Keratinocyte (primary cell): Measurements from ENCODE around the gene RGL1. TPM values are rescaled to one million over a fixed set of nuclear protein-coding genes. Genes with fewer than 3 reads are reported as not detected.

Experiments used
- DNase-seq: peaks from one replicate; pipeline ENCODE4 v3.0.0-alpha.2; 2011; ENCODE audit warnings: low read depth, missing footprints, low spot score
- FAIRE-seq: peaks from 2 replicates; lab custom pipeline; 2011; peaks lifted over from hg19 to GRCh38; lab: Jason Lieb, UNC
- H2AFZ ChIP-seq: 2 replicates; pipeline ENCODE4 v1.6.0; 2012; ENCODE audit warnings: low read length, control low read depth, inconsistent platforms; ENCODE audit not compliant: control insufficient read depth
- H3K27ac ChIP-seq: 2 replicates; pipeline ENCODE4 v1.5.1; 2011; ENCODE audit warnings: low read length; ENCODE audit not compliant: control insufficient read depth, insufficient read depth
- H3K27me3 ChIP-seq: 3 replicates; pipeline ENCODE4 v1.6.0; 2011; ENCODE audit warnings: low read length; ENCODE audit not compliant: control insufficient read depth, insufficient read depth; ENCODE audit errors: extremely low read depth
- H3K36me3 ChIP-seq, 2 experiments: 2 replicates in 1 of 2; 3 replicates in 1 of 2; pipeline ENCODE4 v1.5.1; 2011; ENCODE audit warnings: low read length in 2 of 2, mild to moderate bottlenecking in 1 of 2; ENCODE audit not compliant: control insufficient read depth in 2 of 2, insufficient read depth in 2 of 2; ENCODE audit errors: extremely low read depth in 1 of 2
- H3K4me1 ChIP-seq: 3 replicates; pipeline ENCODE4 v1.5.1; 2011; ENCODE audit warnings: low read length; ENCODE audit not compliant: control insufficient read depth, insufficient read depth; ENCODE audit errors: extremely low read depth
- H3K4me2 ChIP-seq: 3 replicates; pipeline ENCODE4 v1.6.0; 2011; ENCODE audit warnings: low read depth, low read length; ENCODE audit not compliant: control insufficient read depth, insufficient read depth; ENCODE audit errors: extremely low read depth
- H3K4me3 ChIP-seq, 3 experiments: fragments of 200-600 bp in 1 of 3; sonication (generic) in 1 of 3; 2 replicates in 2 of 3; 3 replicates in 1 of 3; pipeline ENCODE4 v1.5.1; 2011 to 2016; ENCODE audit warnings: low read length in 3 of 3, mild to moderate bottlenecking in 3 of 3, control low read depth in 2 of 3, inconsistent platforms in 1 of 3, low read depth in 1 of 3, mixed read lengths in 1 of 3, mixed run types in 1 of 3, moderate library complexity in 1 of 3; ENCODE audit not compliant: control insufficient read depth in 2 of 3, insufficient read depth in 2 of 3; ENCODE audit errors: extremely low read depth in 1 of 3
- H3K79me2 ChIP-seq: 2 replicates; pipeline ENCODE4 v1.6.0; 2012; ENCODE audit warnings: low read length; ENCODE audit not compliant: control insufficient read depth, insufficient read depth
- H3K9ac ChIP-seq: 3 replicates; pipeline ENCODE4 v1.6.0; 2011; ENCODE audit warnings: low read length; ENCODE audit not compliant: control insufficient read depth, insufficient read depth; ENCODE audit errors: extremely low read depth
- H3K9me1 ChIP-seq: 3 replicates; pipeline ENCODE4 v1.6.0; 2011; ENCODE audit warnings: low read length; ENCODE audit not compliant: control insufficient read depth, insufficient read depth; ENCODE audit errors: extremely low read depth
- H3K9me3 ChIP-seq: 2 replicates; pipeline ENCODE4 v1.5.1; 2012; ENCODE audit warnings: low read depth, low read length; ENCODE audit not compliant: control insufficient read depth
- H4K20me1 ChIP-seq: 3 replicates; pipeline ENCODE4 v1.6.0; 2011; ENCODE audit warnings: low read length; ENCODE audit not compliant: control insufficient read depth, insufficient read depth; ENCODE audit errors: extremely low read depth
- CTCF ChIP-seq, 3 experiments: IDR thresholded peaks in 1 of 3; conservative IDR thresholded peaks in 1 of 3; optimal IDR thresholded peaks in 1 of 3; 2 replicates in 2 of 3; 3 replicates in 1 of 3; pipeline versions ENCODE3 to v1.5.1; 2011; ENCODE audit warnings: low read length in 3 of 3, mild to moderate bottlenecking in 3 of 3, moderate library complexity in 2 of 3, control low read depth in 1 of 3, inconsistent platforms in 1 of 3; ENCODE audit not compliant: insufficient read depth in 2 of 3; ENCODE audit errors: extremely low read depth in 1 of 3
- EZH2 ChIP-seq: IDR thresholded peaks from one replicate; pipeline ENCODE4 v1.6.1; 2012; ENCODE audit warnings: inconsistent platforms, mild to moderate bottlenecking, low read length, moderate library complexity
- dilution Hi-C: fragments of 300-500 bp; cut with MboI; formaldehyde crosslinking; loops from one replicate; pipeline ENCODE4 v1.7.0; 2020; ENCODE audit warnings: low sequenced_read_pairs; ENCODE audit not compliant: extremely low pct_ligation_motif_present
- polyA plus RNA-seq, 5 experiments: library from polyadenylated mRNA; depleted of rRNA in 3 of 5; stranded (reverse) in 3 of 5; stranded (forward) in 1 of 5; unstranded in 1 of 5; fragments of >200 nt; gene quantifications; 1 replicate in 1 of 5; 2 replicates in 3 of 5; 3 replicates in 1 of 5; pipeline versions ENCODE4 v1.2.1 to v1.2.3, GENCODE V29; 2011 to 2012; ENCODE audit warnings: missing spikeins in 2 of 5, low read depth in 1 of 5, low replicate concordance in 1 of 5

The RGL1 gene
- polyA plus RNA-seq, 1 donor (not counting 4 experiments of a cell fraction or from before 2014, with no cell fraction given): 1.2 TPM

GRCh38 chr1:183892351-183892793, 87.5 kb downstream of the RGL1 start:
- FAIRE-seq: no peak
- Histone ChIP-seq H3K9me1 (no peaks in the 10 kb centered on the region), H3K4me3 (no peak overlapping the region), H3K4me2 (no peak overlapping the region), H2AFZ (no peak overlapping the region), H3K36me3 (no peaks in the 10 kb centered on the region), H3K4me1 (no peaks in the 10 kb centered on the region), H4K20me1 (no peaks in the 10 kb centered on the region), H3K9ac (no peak overlapping the region), H3K79me2 (no peaks in the 10 kb centered on the region), H3K9me3 (no peaks in the 10 kb centered on the region), H3K27me3 (no peaks in the 10 kb centered on the region), H3K27ac (no peak overlapping the region)
- no peak for DNase-seq
- TF ChIP-seq EZH2 (no peak), CTCF (optimal IDR thresholded peaks at IDR 0.05 in 1 of 3, IDR thresholded peaks at IDR 0.05 in 1 of 3, conservative IDR thresholded peaks at IDR 0.05 in 1 of 3; ENCODE audit: extremely low read depth in 1 of 3, insufficient read depth in 2 of 3, low read length in 3 of 3) (no peak)
- dilution Hi-C loops: no loop called here

GRCh38 chr1:183893561-183894289, 88.8 kb downstream of the RGL1 start:
- dilution Hi-C loops: no loop called here
- H3K27ac ChIP-seq: no peak overlapping the region
- no peak overlapping the region for H3K4me3 ChIP-seq
- DNase-seq (no peak), FAIRE-seq (no peak)
- H3K79me2 ChIP-seq: no peaks in the 10 kb centered on the region
- H3K4me2 ChIP-seq: no peak overlapping the region
- no peaks in the 10 kb centered on the region for H3K36me3 ChIP-seq
- no peaks in the 10 kb centered on the region for H3K9me1 ChIP-seq
- H3K9ac ChIP-seq: no peak overlapping the region
- H3K9me3 ChIP-seq: no peaks in the 10 kb centered on the region
- H3K4me1 ChIP-seq: no peaks in the 10 kb centered on the region
- TF ChIP-seq EZH2 (no peak), CTCF (optimal IDR thresholded peaks at IDR 0.05 in 1 of 3, IDR thresholded peaks at IDR 0.05 in 1 of 3, conservative IDR thresholded peaks at IDR 0.05 in 1 of 3; ENCODE audit: extremely low read depth in 1 of 3, insufficient read depth in 2 of 3, low read length in 3 of 3) (no peak)
- H4K20me1 ChIP-seq: no peaks in the 10 kb centered on the region
- H3K27me3 ChIP-seq: no peaks in the 10 kb centered on the region
- H2AFZ ChIP-seq: no peak overlapping the region
